GM12865 (cell line): ENCODE measurements around the gene TSPYL4.

ENCODE experiments used
- DNase-seq: peaks from one replicate; pipeline ENCODE4 v3.0.0; 2010; ENCODE audit warnings: low read depth
- H3K4me3 ChIP-seq: 2 replicates; pipeline ENCODE4 v1.5.1; 2011; ENCODE audit warnings: mild to moderate bottlenecking, low read depth, low read length, control low read depth
- TF ChIP-seq, protein P1 (sequence below): IDR thresholded peaks from 2 replicates; pipeline ENCODE4 v1.5.1; 2011; ENCODE audit warnings: low read length, control low read depth, low read depth, inconsistent platforms; ENCODE audit not compliant: insufficient read depth; ENCODE audit errors: missing control alignments

Gene TSPYL4

DNA sequence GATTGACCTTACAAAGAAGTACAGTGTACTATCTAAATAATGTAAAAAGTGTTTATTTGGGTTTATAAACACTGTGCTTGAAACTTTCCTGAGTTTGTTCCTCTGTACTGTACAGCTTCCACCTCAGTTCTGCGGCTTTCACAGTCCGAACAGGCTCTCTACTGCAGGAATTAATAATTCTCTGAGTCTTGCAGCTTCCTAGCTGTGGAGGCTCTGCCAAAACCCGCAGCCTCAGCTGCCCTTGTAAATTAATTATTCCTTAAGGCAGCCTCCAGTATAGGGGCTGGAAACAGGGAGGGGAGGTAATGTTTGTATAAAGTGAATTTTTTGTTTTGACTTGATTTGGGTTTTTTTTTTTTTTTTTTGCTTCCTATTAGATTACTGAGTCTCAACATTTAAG lies 19.2 kb downstream of the TSPYL4 start:
- TF ChIP-seq, protein P1, sequence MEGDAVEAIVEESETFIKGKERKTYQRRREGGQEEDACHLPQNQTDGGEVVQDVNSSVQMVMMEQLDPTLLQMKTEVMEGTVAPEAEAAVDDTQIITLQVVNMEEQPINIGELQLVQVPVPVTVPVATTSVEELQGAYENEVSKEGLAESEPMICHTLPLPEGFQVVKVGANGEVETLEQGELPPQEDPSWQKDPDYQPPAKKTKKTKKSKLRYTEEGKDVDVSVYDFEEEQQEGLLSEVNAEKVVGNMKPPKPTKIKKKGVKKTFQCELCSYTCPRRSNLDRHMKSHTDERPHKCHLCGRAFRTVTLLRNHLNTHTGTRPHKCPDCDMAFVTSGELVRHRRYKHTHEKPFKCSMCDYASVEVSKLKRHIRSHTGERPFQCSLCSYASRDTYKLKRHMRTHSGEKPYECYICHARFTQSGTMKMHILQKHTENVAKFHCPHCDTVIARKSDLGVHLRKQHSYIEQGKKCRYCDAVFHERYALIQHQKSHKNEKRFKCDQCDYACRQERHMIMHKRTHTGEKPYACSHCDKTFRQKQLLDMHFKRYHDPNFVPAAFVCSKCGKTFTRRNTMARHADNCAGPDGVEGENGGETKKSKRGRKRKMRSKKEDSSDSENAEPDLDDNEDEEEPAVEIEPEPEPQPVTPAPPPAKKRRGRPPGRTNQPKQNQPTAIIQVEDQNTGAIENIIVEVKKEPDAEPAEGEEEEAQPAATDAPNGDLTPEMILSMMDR: no peak
- H3K4me3 ChIP-seq: no peak overlapping the region
- DNase-seq: no peak

DNA sequence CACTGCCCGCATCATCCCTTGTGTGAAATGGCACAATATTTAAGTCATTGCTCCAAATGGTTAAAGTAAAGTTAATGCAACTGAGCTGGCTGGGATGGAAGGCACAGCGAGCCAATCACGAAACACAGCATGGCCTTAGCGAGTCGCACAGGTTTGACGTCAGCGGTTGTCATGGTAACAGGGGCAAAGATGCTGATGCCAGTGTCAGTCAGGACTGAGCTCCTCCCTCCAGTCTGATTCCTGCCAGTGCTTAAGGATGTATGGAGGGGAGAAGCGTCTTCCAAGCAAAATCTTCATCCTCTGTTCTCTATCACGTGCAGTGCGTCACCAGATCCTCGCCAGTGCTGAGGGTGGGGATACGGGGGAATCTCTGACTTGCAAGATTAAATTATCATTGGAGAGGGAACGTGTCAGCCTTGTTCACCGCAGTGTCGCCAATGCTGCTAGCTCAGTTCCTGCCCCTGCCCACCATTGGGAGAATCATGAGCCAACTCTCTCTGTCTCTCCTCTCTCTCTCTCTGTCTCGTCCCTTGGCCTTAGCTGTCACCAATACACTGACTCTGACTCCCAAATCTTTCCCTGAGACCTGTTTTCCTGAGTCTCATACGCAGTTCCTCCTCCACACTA lies 24.5 kb downstream of the TSPYL4 start:
- TF ChIP-seq, protein P1: no peak
- H3K4me3 ChIP-seq: no peak overlapping the region
- DNase-seq: peak; percentile 29

DNA sequence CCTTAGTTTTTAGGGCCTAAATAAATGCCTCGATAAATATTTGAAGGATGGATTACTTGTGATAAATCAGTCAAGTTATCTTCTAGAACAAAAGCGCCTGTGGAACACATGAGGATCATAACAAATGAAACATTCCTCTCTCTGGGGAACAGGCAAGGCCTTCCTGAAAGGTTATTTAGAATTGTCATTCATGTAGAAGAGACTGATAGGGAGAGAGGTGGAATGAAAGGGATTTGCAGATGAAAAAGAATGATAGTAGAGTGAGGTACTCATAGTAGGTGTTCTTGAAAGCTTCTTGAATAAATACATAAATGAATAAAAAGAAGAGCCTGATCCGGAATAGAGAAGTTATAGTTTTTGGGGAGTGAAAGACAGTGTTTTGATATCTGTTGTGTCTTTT lies 30.5 kb downstream of the TSPYL4 start:
- H3K4me3 ChIP-seq: no peak overlapping the region
- DNase-seq: no peak
- TF ChIP-seq, protein P1: no peak

DNA sequence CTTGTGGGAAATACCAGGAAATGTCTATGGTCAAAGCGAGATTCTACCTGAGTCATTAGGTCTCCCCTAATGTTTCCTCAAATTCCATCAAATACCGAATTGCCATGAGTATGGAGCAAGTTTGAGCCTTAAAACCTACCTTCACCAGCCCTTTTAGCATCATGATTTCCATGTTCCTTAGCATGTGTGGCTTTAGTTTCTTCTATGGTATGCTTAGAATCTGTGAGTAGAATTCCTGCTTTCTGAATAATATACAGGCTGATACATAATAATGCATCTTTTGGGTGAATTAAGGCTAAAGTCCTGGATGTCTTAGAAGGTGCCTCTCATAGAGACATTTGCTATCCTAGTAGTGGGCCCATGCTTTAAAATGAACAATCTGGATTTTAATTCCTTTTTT lies 32.0 kb downstream of the TSPYL4 start:
- no peak for DNase-seq
- TF ChIP-seq, protein P1: no peak
- no peak overlapping the region for H3K4me3 ChIP-seq

DNA sequence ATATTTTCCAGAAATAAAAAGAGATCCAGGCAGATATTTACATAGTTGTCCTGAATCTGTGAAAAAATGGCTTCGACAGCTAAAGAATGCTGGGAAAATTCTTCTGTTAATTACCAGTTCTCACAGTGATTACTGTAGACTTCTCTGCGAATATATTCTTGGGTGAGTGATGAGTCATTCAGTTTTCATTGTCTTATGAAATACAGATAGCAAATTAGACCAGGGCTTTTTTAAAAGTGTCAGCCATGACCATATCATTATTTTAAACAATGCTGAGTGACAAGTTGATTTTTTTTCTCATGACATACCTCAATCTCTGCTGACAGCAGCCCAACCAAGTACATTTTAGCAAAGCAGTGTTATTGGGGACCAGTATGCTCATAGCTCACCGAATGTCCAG lies 32.8 kb downstream of the TSPYL4 start:
- H3K4me3 ChIP-seq: no peak overlapping the region
- DNase-seq: no peak
- TF ChIP-seq, protein P1: no peak

DNA sequence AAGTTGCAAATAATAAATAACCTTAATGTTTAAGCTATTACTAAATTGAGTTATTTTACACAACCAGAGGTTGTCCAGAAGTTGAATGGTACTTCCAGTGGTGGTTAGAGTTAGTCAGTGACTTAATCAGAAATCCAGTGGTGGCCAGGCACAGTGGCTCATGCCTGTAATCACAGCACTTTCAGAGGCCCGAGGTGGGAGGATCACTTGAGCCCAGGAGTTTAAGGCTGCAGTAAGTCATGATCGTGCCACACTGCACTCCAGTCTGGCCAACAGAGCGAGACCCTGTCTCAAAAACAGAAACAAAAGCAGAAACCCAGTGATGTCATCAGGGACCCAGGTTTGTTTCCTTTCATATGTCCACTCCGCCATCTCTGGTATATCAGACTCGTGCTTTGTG lies 35.0 kb downstream of the TSPYL4 start:
- no peak for DNase-seq
- no peak overlapping the region for H3K4me3 ChIP-seq
- TF ChIP-seq, protein P1: no peak

DNA sequence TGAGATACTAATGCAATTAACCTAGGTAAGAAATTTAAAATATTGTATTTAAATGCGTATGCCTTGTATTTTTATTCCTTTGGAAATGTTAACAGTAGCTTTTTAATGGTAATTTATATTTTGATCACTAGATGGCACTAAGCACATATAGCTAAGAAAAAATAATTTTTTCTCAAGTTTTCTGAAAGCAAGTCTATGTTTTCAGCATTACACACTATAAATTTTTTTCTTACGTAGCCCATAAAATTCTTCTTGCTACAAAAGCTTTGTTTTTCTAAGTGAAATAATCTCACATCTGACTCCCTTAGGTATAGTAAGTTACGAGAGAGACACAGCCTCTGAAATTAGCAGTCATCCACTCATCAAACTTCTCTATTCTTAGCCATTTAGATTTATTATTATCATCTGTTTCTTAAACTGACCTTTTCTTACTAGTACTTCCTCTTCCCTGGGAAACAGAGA lies 35.7 kb downstream of the TSPYL4 start:
- H3K4me3 ChIP-seq: no peak overlapping the region
- TF ChIP-seq, protein P1: peak; percentile 14
- no peak for DNase-seq
